LHCN-M2 (cell line): ENCODE results near the gene CASP1. TPM values are rescaled to one million over a fixed set of nuclear protein-coding genes. Genes with fewer than 3 reads are reported as not detected.
"Not testable (repeated sequence)": the region's sequence is repeated elsewhere in the genome, so short reads cannot be mapped to it uniquely, and the experiment has no call there.

ENCODE experiments used
- DNase-seq: peaks from one replicate; pipeline ENCODE4 v3.0.0-alpha.2; 2012; ENCODE audit warnings: low read depth
- polyA plus RNA-seq: library from polyadenylated mRNA; unstranded; fragments of >200 nt; gene quantifications from one replicate; pipeline ENCODE4 v1.2.1, GENCODE V29; 2012; ENCODE audit warnings: missing spikeins
- total RNA-seq: library from RNA; depleted of rRNA; stranded (reverse); fragments of >200 nt; gene quantifications from 2 replicates; pipeline ENCODE4 v1.2.3, GENCODE V29; 2014; rRNA removed

The CASP1 gene
- 4.4 and 6.5 TPM in 2 replicates for total RNA-seq
- polyA plus RNA-seq, result 4.4 TPM

GRCh38 chr11:105034813-105035620 is at the start of gene CASP1:
Gene CASP1, minus strand, starts transcription at chr11:105035144. Its CDS starts 31 bp downstream, at chr11:105035113.
- peak; percentile 64 for DNase-seq

GRCh38 chr11:105081412-105082150 is 46.6 kb upstream of the CASP1 start:
- no peak for DNase-seq

GRCh38 chr11:105080171-105080906 is 45.4 kb upstream of the CASP1 start:
- not testable (repeated sequence) for DNase-seq

- no peak for DNase-seq
Observed at GRCh38 chr11:105078283-105078682, 43.3 kb upstream of the CASP1 start.

GRCh38 chr11:105077141-105077790 is 42.3 kb upstream of the CASP1 start:
- DNase-seq, result not testable (repeated sequence)

- DNase-seq, result no peak
Observed at GRCh38 chr11:105074166-105074530, 39.2 kb upstream of the CASP1 start.

GRCh38 chr11:105073456-105074165 is 38.7 kb upstream of the CASP1 start:
- DNase-seq, result no peak

GRCh38 chr11:105072080-105072479 is 37.1 kb upstream of the CASP1 start:
- not testable (repeated sequence) for DNase-seq

GRCh38 chr11:105071089-105071732 is 36.3 kb upstream of the CASP1 start:
- no peak for DNase-seq

- DNase-seq, result no peak
Observed at GRCh38 chr11:105070306-105070705, 35.4 kb upstream of the CASP1 start.

GRCh38 chr11:105069749-105070148 is 34.8 kb upstream of the CASP1 start:
- not testable (repeated sequence) for DNase-seq

- DNase-seq, result not testable (repeated sequence)
Observed at GRCh38 chr11:105063245-105063941, 28.4 kb upstream of the CASP1 start.

- DNase-seq, result no peak
Observed at GRCh38 chr11:105057432-105057831, 22.5 kb upstream of the CASP1 start.

GRCh38 chr11:105056446-105056845 is 21.5 kb upstream of the CASP1 start:
- no peak for DNase-seq

- no peak for DNase-seq
Observed at GRCh38 chr11:105054723-105055493, 20.0 kb upstream of the CASP1 start.

- DNase-seq, result no peak
Observed at GRCh38 chr11:105052487-105052886, 17.5 kb upstream of the CASP1 start.

GRCh38 chr11:105051559-105051958 is 16.6 kb upstream of the CASP1 start:
- DNase-seq, result no peak

- no peak for DNase-seq
Observed at GRCh38 chr11:105049481-105049880, 14.5 kb upstream of the CASP1 start.
